GM08714 (cell line): ENCODE data around the gene CEBPB.

ENCODE experiments used
- H3K4me3 ChIP-seq: fragments of 200-500 bp; sonication (Bioruptor generic); 2 replicates; pipeline ENCODE4 v1.5.1; 2014; ENCODE audit warnings: mild to moderate bottlenecking, low read length, inconsistent platforms
- ZNF274 ChIP-seq: IDR thresholded peaks from 2 replicates; pipeline ENCODE4 v1.6.1; 2012; ENCODE audit warnings: mild to moderate bottlenecking, low read depth, low read length

The CEBPB gene

DNA sequence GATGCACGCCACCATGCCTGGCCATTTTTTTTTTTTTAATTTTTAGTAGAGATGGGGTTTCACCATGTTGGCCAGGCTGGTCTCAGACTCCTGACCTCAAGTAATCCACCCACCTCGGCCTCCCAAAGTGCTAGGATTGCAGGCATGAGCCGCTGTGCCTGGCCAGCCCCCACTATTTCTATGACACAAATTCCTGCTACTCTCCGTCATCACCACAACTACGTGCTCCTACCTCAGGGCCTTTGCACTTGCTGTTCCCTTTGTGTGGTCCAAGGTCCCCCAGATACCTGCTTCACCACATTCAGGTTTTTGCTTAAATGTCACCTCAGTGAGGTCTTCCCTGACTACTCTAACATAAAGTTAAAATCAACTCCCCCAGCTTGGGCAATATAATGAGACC is 5.2 kb upstream of the CEBPB start:
- H3K4me3 ChIP-seq, result no peak overlapping the region
- no peak for TF ChIP-seq ZNF274

DNA sequence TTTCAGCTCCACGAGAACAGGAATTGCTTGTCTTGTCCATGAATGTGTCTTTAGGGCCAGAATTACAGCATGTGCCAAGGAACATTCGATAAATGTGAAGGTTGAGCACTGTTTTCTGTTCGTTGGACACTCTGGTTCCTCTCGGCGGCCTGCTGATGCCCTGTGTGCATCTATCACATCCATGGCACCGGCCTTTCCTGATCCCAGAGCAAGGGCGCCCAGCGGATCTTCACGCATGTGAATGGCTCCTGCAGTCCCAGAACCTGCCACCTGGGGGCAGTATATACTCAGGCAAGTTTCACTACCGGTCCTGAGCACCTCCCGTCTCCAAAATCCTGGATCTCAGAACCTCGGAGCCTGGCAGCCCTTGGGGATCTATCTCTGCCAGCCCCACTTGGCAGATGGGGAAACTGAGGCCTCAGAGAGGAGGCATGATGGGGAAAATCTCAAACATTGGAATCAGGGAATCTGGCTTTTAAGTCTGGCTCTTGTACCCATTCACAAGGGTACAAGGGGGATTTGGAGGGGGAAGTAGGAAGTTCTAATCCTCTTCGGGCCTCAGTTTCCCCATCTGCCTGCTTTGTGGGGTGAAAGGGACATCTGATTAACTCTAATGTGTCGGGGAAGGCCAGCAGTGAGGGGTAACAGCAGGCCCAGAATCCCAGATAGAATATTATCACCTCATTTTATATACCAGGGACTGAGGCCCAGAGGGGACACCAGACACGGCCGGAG is 4.3 kb upstream of the CEBPB start:
- H3K4me3 ChIP-seq, result no peak overlapping the region
- no peak for TF ChIP-seq ZNF274

DNA sequence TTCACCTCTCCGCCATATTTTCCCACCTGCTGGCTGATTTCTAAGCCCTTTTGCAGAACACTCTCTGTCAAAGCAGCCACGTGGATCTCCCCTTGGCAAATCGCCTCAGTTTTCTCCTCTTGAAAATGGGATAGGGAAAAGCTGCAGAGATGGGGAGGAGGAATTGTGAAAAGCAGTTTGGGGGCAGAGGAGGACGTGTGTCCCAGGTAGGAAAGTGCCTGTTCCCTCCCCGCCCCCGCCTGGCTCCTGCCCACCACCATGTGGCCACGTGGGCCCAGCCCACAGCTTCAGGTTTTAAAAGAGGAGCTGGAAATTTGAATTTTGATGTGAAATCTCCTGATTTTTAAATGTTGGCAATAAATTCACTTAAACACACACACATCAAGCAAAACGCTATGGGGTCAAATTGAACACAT is 3.6 kb upstream of the CEBPB start:
- no peak for TF ChIP-seq ZNF274
- H3K4me3 ChIP-seq, result no peak overlapping the region

DNA sequence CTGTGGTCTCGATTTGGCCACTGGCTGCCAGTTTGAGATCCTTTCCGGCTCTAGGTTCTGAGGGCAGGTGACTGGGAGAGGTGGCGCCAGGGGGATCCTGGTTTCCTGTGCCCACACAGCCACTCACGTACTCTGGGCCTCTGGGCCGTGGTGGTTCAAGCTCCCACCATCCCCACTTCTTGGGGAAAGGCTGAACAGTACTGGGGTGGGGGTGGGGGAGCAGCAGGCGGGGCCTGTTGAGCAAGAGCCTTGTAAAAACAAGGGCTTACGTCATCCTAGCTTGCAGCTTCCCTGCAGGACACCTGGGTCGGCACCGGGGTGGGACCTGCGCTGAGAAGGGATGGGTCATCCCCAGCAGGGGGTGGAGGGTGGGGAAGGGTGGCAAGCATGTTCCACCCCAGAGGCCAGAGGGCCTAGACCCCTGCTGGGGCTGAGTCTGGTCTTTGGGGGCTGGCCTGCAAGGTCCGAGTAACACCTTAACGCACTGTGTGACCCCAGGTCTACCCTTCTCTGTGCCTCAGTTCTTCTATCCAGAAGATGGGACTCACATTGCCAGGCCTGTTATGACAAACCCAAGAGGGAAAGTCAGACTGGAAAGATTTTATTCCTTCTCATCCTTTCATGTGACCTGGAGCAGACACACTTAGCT is 3.1 kb upstream of the CEBPB start:
- TF ChIP-seq ZNF274, result no peak
- no peak overlapping the region for H3K4me3 ChIP-seq

DNA sequence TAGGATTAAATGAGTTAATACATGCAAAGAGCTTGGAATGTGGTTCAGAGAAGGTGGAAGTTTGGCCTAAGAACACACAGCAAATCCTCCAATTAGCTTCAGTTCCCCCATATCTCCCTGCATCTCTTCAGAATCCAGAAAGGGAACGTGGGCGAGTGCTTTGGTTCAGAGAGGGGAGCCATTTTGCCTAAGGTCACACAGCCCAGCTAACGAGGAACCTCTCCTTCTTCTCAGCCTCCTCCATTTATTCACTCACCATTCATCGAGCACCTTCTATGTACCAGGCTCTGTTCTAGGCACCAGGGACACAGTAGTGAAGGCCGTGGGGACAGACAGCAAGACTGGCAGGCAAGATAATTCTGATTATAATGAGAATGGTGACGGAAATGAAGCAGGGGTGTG is 2.3 kb upstream of the CEBPB start:
- TF ChIP-seq ZNF274, result no peak
- H3K4me3 ChIP-seq, result no peak overlapping the region

DNA sequence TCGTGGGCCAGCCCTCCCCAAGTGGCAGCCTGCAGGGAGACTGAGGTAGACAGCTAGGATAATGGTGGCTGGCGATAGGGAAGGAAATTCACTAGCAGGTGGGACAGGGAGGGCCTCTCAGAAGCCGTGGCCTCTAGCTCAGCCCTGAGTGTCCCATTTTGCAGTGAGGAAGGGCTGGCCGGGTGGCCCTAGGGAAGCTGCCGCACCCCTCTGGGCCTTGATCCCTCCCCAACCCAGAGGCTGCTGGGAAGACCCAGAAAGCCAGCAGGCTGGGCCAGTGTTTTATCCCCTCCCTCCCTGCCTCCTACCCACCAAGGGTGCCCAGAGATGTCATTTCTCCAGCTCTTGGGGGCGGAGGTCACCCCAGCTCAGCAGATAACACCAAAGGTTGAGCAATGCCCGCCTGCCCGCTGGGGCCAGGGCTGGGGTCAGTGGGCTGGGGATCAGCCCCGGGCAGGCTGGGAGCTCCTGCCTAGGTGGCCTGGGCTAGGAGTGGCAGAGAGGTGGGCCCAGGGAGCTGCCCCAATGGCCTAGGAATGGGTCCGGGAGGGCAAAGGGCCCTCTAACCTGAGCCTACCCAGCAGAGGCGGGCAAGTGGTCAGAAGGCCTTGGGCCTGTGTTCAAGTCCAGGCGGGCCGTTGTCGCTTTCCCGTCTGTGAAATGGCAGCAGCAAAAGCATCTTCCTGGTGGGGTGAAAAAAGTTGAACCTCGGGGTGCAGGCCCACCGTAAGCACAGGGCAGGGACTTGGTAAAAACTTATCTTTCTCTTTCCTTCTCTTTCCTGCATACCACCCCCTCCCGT is 1.6 kb upstream of the CEBPB start:
- TF ChIP-seq ZNF274, result no peak
- H3K4me3 ChIP-seq, result no peak overlapping the region

DNA sequence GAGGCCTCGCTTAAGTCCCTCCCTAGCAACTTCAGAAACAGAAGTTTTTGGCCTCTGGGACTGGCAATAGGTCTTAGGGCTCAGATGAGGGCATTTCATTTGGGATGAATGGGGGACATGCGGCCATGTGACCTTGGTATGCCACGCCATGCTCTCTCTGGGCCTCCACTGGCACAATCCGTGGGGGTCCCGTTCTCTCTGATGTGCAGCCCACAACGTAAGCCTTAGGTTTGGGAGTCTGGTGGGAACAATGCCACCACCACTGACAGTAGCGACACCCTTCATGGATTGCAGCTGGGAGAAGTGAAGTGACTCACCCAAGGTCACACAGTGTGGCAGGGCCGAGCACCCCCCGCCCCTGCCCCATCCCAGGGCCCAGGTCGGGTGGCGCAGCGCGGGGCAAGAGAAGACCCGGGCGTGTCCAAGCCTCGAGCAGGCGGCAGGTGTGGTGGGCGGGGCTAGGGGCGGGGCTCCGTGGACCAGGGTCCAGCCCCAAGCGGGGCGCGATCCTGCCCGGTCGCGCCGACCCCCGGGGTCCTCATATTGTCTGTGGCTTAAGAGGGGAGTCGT is 864 bp upstream of the CEBPB start:
- TF ChIP-seq ZNF274, result no peak
- no peak overlapping the region for H3K4me3 ChIP-seq

DNA sequence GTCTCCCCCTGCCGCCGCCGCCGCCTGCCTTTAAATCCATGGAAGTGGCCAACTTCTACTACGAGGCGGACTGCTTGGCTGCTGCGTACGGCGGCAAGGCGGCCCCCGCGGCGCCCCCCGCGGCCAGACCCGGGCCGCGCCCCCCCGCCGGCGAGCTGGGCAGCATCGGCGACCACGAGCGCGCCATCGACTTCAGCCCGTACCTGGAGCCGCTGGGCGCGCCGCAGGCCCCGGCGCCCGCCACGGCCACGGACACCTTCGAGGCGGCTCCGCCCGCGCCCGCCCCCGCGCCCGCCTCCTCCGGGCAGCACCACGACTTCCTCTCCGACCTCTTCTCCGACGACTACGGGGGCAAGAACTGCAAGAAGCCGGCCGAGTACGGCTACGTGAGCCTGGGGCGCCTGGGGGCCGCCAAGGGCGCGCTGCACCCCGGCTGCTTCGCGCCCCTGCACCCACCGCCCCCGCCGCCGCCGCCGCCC is 474 bp downstream of the CEBPB start:
- peak overlapping the region; percentile 66; the same call in 1 of the 2 replicates for H3K4me3 ChIP-seq
- no peak for TF ChIP-seq ZNF274

DNA sequence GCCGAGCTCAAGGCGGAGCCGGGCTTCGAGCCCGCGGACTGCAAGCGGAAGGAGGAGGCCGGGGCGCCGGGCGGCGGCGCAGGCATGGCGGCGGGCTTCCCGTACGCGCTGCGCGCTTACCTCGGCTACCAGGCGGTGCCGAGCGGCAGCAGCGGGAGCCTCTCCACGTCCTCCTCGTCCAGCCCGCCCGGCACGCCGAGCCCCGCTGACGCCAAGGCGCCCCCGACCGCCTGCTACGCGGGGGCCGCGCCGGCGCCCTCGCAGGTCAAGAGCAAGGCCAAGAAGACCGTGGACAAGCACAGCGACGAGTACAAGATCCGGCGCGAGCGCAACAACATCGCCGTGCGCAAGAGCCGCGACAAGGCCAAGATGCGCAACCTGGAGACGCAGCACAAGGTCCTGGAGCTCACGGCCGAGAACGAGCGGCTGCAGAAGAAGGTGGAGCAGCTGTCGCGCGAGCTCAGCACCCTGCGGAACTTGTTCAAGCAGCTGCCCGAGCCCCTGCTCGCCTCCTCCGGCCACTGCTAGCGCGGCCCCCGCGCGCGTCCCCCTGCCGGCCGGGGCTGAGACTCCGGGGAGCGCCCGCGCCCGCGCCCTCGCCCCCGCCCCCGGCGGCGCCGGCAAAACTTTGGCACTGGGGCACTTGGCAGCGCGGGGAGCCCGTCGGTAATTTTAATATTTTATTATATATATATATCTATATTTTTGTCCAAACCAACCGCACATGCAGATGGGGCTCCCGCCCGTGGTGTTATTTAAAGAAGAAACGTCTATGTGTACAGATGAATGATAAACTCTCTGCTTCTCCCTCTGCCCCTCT is 1.1 kb downstream of the CEBPB start:
- TF ChIP-seq ZNF274, result no peak
- H3K4me3 ChIP-seq, result peak overlapping the region; percentile 66

DNA sequence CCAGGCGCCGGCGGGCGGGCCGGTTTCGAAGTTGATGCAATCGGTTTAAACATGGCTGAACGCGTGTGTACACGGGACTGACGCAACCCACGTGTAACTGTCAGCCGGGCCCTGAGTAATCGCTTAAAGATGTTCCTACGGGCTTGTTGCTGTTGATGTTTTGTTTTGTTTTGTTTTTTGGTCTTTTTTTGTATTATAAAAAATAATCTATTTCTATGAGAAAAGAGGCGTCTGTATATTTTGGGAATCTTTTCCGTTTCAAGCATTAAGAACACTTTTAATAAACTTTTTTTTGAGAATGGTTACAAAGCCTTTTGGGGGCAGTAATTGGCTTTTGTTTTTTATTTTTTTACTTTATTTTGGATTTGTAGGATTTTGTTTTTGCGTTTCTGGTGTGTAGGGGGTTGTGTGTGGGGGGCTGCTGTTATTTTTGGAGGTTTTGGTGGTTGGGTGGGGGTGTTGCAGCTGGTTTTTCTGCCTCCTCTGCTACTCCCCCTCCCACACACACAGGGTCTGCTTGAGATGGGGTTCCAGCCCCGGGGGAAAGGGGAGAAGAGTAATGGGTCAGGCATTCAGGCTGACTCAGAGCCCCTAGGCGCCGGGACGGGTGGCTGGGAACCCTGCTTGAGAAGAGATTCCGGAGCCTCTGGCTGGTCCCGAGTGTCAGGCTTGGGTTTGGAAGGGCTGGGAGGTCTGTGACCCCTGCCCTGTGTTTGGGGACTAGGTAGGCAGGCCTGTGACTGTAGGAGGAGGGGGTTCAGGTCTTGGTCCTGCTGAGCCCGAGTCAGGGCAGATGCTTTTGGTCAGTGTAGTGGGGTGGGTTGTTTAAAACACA is 2.0 kb downstream of the CEBPB start:
- H3K4me3 ChIP-seq, result peak overlapping the region; percentile 66
- no peak for TF ChIP-seq ZNF274

DNA sequence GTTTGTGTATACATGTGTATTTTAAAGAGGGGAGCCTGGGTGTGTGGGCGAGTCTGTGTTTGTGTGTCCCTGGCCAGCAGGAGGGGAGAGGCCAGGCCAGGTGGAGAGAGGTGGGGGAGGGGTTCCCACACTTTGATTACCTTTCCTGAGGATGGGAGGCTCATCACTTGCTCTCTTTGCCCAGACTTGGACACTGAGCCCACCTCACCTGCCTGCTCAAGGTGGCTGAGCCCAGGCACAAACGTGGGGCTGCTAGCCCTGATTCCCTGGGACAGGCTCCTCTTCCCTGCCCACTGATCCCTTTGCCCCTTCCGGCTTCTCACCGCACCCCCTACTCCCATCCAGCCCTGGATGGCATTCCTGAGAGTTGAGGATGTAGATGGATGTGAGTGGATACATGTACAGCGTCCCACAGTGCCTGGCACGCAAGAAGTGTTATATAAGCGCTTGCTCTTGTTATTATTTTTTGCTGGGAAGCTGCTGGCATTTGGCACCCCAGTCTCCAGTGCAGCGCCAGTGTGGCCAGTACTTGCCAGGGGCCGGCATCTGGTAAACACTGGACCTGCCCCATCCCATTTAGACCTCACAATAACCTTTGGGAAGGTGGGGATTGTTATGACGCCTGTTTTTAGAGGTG is 2.7 kb downstream of the CEBPB start:
- no peak for TF ChIP-seq ZNF274
- peak overlapping the region; percentile 66; the same call in 1 of the 2 replicates for H3K4me3 ChIP-seq

DNA sequence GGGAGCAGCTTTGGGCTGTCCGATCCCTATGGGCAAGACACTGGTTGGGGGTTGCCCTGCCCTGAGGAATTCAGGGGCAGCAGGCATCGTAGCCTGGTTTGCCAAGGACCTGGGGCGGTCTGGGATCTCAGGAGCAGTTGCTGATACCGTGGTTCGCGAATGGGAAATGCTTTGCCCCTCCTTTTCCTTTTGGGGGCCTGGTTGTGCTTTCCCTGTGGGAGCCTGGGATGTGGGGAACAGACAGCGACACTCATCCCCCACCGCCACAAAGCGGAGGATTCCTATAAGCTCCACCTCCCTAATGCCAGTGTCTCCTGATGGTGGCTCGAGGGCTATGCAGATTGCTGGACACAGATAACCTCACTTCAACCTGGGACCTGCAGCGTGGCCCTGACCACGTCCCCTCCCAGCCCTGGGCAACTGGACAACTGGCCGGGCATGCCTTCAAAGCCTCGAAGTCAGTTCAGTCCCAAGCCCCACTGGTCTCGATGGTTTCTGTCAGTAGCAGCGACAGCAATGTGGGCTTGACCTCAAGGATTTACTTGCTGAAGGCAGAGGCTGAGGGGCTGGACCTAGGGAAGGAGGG is 3.3 kb downstream of the CEBPB start:
- H3K4me3 ChIP-seq, result no peak overlapping the region
- no peak for TF ChIP-seq ZNF274
